Endothelial cell of umbilical vein (primary cell): ENCODE measurements around the gene PRSS36. TPM values are rescaled to one million over a fixed set of nuclear protein-coding genes. Genes with fewer than 3 reads are reported as not detected.

Experiments
- BruUV-seq: library from RNA; stranded (reverse); fragments of 400-500 nt; replicated peaks from 2 replicates; lab custom pipeline; 2021; lab: Mats Ljungman, UMichigan
- CTCF ChIA-PET: fragments of 300-600, 350-600 bp; sonication (Branson Sonifier 250); formaldehyde crosslinking; loops from one replicate; lab custom pipeline; 2021; ENCODE audit warnings: antibody characterized with exemption, inconsistent platforms; lab: Charles Lee
- POLR2A ChIA-PET: fragments of 300-600, 350-600 bp; sonication (Branson Sonifier 250); formaldehyde crosslinking; loops from one replicate; lab custom pipeline; 2021; ENCODE audit warnings: antibody characterized with exemption, inconsistent platforms; lab: Charles Lee
- DNase-seq: peaks from one replicate; pipeline ENCODE4 v3.0.0-alpha.2; 2011; ENCODE audit warnings: low read depth, low spot score
- FAIRE-seq: peaks from 2 replicates; lab custom pipeline; 2011; peaks lifted over from hg19 to GRCh38; lab: Jason Lieb, UNC
- H2AFZ ChIP-seq: 2 replicates; pipeline ENCODE4 v1.6.0; 2012; ENCODE audit warnings: low read depth, low read length, control low read depth, inconsistent platforms
- H3K27ac ChIP-seq: 2 replicates; pipeline ENCODE4 v1.5.1; 2011; ENCODE audit warnings: low read depth, mild to moderate bottlenecking, control low read depth, low read length, moderate library complexity; ENCODE audit not compliant: insufficient read depth
- H3K27me3 ChIP-seq, 2 experiments: 2 replicates each; pipeline versions ENCODE4 v1.6.0 to v1.6.1; 2011; ENCODE audit warnings: low read length in 2 of 2, mixed read lengths in 1 of 2; ENCODE audit not compliant: control insufficient read depth in 2 of 2, insufficient read depth in 2 of 2
- H3K36me3 ChIP-seq, 2 experiments: 2 replicates in 1 of 2; 3 replicates in 1 of 2; pipeline ENCODE4 v1.5.1; 2011; ENCODE audit warnings: low read length in 2 of 2, mild to moderate bottlenecking in 1 of 2, moderate library complexity in 1 of 2; ENCODE audit not compliant: control insufficient read depth in 2 of 2, insufficient read depth in 2 of 2; ENCODE audit errors: extremely low read depth in 1 of 2
- H3K4me1 ChIP-seq: 3 replicates; pipeline ENCODE4 v1.5.1; 2011; ENCODE audit warnings: mild to moderate bottlenecking, low read length; ENCODE audit not compliant: control insufficient read depth, insufficient read depth; ENCODE audit errors: extremely low read depth
- H3K4me2 ChIP-seq: 2 replicates; pipeline ENCODE4 v1.6.1; 2011; ENCODE audit warnings: low read length, control low read depth, mixed read lengths; ENCODE audit not compliant: insufficient read depth
- H3K4me3 ChIP-seq, 3 experiments: fragments of 200-600 bp in 1 of 3; sonication (generic), shearing (Covaris generic) in 1 of 3; replicated peaks in 1 of 3; 2 replicates each; pipeline ENCODE4 v1.5.1; 2011 to 2016; ENCODE audit warnings: control low read depth in 3 of 3, low read length in 3 of 3, mild to moderate bottlenecking in 2 of 3, inconsistent platforms in 1 of 3, low read depth in 1 of 3, moderate library complexity in 1 of 3; ENCODE audit not compliant: insufficient read depth in 1 of 3
- H3K79me2 ChIP-seq: 2 replicates; pipeline ENCODE4 v1.6.0; 2012; ENCODE audit warnings: low read length, inconsistent platforms; ENCODE audit not compliant: control insufficient read depth, insufficient read depth
- H3K9ac ChIP-seq: replicated peaks from 2 replicates; pipeline ENCODE3; 2011; ENCODE audit warnings: low read length, control low read depth; ENCODE audit not compliant: insufficient read depth; ENCODE audit errors: extremely low read depth
- H3K9me1 ChIP-seq: replicated peaks from 3 replicates; pipeline ENCODE4 v1.6.0; 2011; ENCODE audit warnings: mild to moderate bottlenecking, low read length; ENCODE audit not compliant: control insufficient read depth, insufficient read depth; ENCODE audit errors: extremely low read depth
- H3K9me3 ChIP-seq: replicated peaks from 2 replicates; pipeline ENCODE4 v1.5.1; 2012; ENCODE audit warnings: low read length, inconsistent platforms; ENCODE audit not compliant: control insufficient read depth, insufficient read depth
- H4K20me1 ChIP-seq: replicated peaks from 2 replicates; pipeline ENCODE3; 2011; ENCODE audit warnings: mild to moderate bottlenecking, low read length; ENCODE audit not compliant: control insufficient read depth, insufficient read depth; ENCODE audit errors: extremely low read depth
- EZH2 ChIP-seq: IDR thresholded peaks from 2 replicates; pipeline ENCODE4 v1.6.1; 2012; ENCODE audit warnings: borderline replicate concordance, low read depth, mild to moderate bottlenecking, moderate library complexity, low read length, inconsistent platforms; ENCODE audit not compliant: severe bottlenecking
- FOS ChIP-seq: IDR thresholded peaks from 2 replicates; pipeline ENCODE4 v1.6.1; 2011; ENCODE audit warnings: mild to moderate bottlenecking, low read length, moderate library complexity, borderline replicate concordance; ENCODE audit not compliant: insufficient read depth
- GATA2 ChIP-seq: IDR thresholded peaks from 2 replicates; pipeline ENCODE4 v1.7.0; 2011; ENCODE audit warnings: low read depth, mild to moderate bottlenecking, moderate library complexity, mixed read lengths, low read length; ENCODE audit not compliant: insufficient read length, insufficient read depth
- JUN ChIP-seq: IDR thresholded peaks from 2 replicates; pipeline ENCODE4 v1.6.1; 2011; ENCODE audit warnings: borderline replicate concordance, low read depth; ENCODE audit not compliant: insufficient read length, insufficient read depth
- MYC ChIP-seq: IDR thresholded peaks from one replicate; pipeline ENCODE4 v1.6.1; 2011; ENCODE audit warnings: mild to moderate bottlenecking, low read depth, low read length
- POLR2A ChIP-seq: IDR thresholded peaks from 2 replicates; pipeline ENCODE4 v1.6.1; 2012; ENCODE audit warnings: low read depth, mild to moderate bottlenecking, control low read depth, low read length
- POLR2AphosphoS5 ChIP-seq: IDR thresholded peaks from 2 replicates; pipeline ENCODE4 v1.6.1; 2012; ENCODE audit warnings: low read depth, mild to moderate bottlenecking, control low read depth, low read length, moderate library complexity; ENCODE audit not compliant: insufficient read depth
- dilution Hi-C: fragments of 300-500 bp; cut with MboI; formaldehyde crosslinking; loops from one replicate; pipeline ENCODE4 v1.15.0; 2019; ENCODE audit warnings: low sequenced_read_pairs; ENCODE audit not compliant: extremely low pct_ligation_motif_present
- intact Hi-C: fragments of 100-400 bp; cut with micrococcal nuclease; formaldehyde crosslinking; loops from one replicate; pipeline ENCODE4 v1.10.0; 2022
- polyA plus RNA-seq, 4 experiments: library from polyadenylated mRNA; depleted of rRNA in 3 of 4; stranded (reverse) in 3 of 4; unstranded in 1 of 4; fragments of >200 nt; gene quantifications; 2 replicates each; pipeline versions ENCODE4 v1.2.1 to v1.2.3, GENCODE V29; 2011 to 2012; ENCODE audit warnings: missing spikeins in 1 of 4
- total RNA-seq: library from RNA; stranded (reverse); gene quantifications from 2 replicates; pipeline ENCODE4 v1.2.3, GENCODE V29; 2021
- TF ChIP-seq, protein P1 (sequence below), 2 donors: IDR thresholded peaks; 1 replicate in 1 of 2; 2 replicates in 1 of 2; pipeline ENCODE4 v1.5.1; 2011; ENCODE audit warnings: low read length in 2 of 2, mild to moderate bottlenecking in 2 of 2, moderate library complexity in 2 of 2, control low read depth in 1 of 2, inconsistent platforms in 1 of 2, low read depth in 1 of 2; ENCODE audit not compliant: insufficient read depth in 1 of 2; ENCODE audit errors: extremely low read depth in 1 of 2
- TF ChIP-seq, protein P2 (sequence below): IDR thresholded peaks from 2 replicates; pipeline ENCODE4 v1.6.1; 2011; ENCODE audit not compliant: insufficient read depth, insufficient read length

PRSS36 gene
- total and polyA plus RNA-seq, 2 donors (not counting 3 experiments of a cell fraction or from before 2014, with no cell fraction given), result 0.57 TPM; not detected in 1

DNA sequence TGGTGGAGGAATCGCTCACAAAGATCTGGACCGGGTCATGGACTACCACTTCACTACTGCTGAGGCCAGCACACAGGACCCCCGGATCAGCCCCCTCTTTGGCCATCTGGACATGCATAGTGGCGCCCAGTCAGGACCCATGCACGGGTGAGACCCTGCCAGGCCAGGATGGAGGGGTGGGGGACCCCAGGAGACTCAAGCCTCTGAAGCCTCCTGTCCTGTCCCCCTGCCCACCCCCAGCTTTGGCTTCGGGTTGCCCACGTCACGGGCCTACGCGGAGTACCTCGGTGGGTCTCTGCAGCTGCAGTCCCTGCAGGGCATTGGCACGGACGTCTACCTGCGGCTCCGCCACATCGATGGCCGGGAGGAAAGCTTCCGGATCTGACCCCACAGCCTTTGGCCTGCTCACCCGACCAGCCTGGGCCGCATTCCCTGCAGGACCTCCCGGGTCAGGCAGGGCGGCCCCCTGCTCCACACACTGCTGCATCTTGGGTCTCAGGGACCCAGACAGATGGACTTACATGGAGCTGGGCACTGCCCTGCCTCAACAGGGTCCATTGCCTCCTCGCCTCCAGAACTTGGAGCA, 37.9 kb downstream of the PRSS36 start:
- POLR2A ChIA-PET, result no interaction called here
- CTCF ChIA-PET, result no interaction called here
- TSS peak; percentile 16 for BruUV-seq
- H3K4me1 ChIP-seq, result peaks cover 12% of the 10 kb centered on the region
- H3K9me1 ChIP-seq, result no peaks in the 10 kb centered on the region
- DNase-seq (no peak), FAIRE-seq (no peak)
- no peak overlapping the region for H3K4me2 ChIP-seq
- no peaks in the 10 kb centered on the region for H3K9me3 ChIP-seq
- intact Hi-C loops, result no loop called here
- no peak overlapping the region for H3K9ac ChIP-seq
- no peak overlapping the region for H3K27ac ChIP-seq
- no peaks in the 10 kb centered on the region for H4K20me1 ChIP-seq
- TF ChIP-seq MYC, result no peak
- no peak for TF ChIP-seq FOS
- TF ChIP-seq, protein P1, sequence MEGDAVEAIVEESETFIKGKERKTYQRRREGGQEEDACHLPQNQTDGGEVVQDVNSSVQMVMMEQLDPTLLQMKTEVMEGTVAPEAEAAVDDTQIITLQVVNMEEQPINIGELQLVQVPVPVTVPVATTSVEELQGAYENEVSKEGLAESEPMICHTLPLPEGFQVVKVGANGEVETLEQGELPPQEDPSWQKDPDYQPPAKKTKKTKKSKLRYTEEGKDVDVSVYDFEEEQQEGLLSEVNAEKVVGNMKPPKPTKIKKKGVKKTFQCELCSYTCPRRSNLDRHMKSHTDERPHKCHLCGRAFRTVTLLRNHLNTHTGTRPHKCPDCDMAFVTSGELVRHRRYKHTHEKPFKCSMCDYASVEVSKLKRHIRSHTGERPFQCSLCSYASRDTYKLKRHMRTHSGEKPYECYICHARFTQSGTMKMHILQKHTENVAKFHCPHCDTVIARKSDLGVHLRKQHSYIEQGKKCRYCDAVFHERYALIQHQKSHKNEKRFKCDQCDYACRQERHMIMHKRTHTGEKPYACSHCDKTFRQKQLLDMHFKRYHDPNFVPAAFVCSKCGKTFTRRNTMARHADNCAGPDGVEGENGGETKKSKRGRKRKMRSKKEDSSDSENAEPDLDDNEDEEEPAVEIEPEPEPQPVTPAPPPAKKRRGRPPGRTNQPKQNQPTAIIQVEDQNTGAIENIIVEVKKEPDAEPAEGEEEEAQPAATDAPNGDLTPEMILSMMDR (IDR thresholded peaks at IDR 0.05; ENCODE audit: extremely low read depth in 1 of 2, insufficient read depth in 1 of 2, low read depth in 1 of 2, low read length in 2 of 2), result no peak
- TF ChIP-seq, protein P2, sequence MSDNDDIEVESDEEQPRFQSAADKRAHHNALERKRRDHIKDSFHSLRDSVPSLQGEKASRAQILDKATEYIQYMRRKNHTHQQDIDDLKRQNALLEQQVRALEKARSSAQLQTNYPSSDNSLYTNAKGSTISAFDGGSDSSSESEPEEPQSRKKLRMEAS, result no peak
- no peak for TF ChIP-seq POLR2A
- no peak for TF ChIP-seq JUN
- no peak for TF ChIP-seq GATA2
- no peak for TF ChIP-seq EZH2
- no peak for TF ChIP-seq POLR2AphosphoS5
- no peak overlapping the region for H3K4me3 ChIP-seq
- H3K27me3 ChIP-seq, result no peaks in the 10 kb centered on the region
- peaks cover 10 to 31% of the 10 kb centered on the region in 2 experiments for H3K36me3 ChIP-seq
- peaks cover 11% of the 10 kb centered on the region for H3K79me2 ChIP-seq
- H2AFZ ChIP-seq, result no peak overlapping the region
- dilution Hi-C loops, result no loop called here
